Measurements from ENCODE around the gene PNLIP. TPM values are rescaled to one million over a fixed set of nuclear protein-coding genes. Genes with fewer than 3 reads are reported as not detected.

The PNLIP gene
- total RNA-seq, 2 experiments from 2014 or later = not detected

DNA sequence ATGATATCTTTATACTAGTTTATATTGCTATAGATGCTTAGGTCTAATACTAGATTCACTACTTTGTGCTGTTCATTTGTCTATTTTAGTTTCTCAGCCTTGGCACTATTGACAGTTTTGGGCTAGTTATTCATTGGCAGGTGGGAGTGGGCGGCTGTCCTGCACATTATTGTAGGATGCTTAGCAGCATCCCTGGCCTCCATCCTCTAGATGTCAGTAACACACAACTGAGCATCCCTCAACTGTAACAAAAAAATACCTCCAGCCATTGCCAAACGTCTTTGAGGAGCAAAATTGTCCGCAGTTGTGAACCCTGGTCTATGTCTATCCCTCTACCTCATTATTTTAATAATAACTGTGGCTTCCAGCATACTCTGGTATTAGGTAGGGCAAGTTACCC lies 34.4 kb upstream of the PNLIP start:
- Histone ChIP-seq H3K9me2 (ENCODE audit: insufficient read depth, low read length) (no peaks in the 10 kb centered on the region), H3K36me3 (ENCODE audit: insufficient read depth, low read length) (no peaks in the 10 kb centered on the region), H2AFZ (ENCODE audit: low read length) (no peak overlapping the region), H4K20me1 (ENCODE audit: insufficient read depth, low read length) (no peaks in the 10 kb centered on the region), H3K4me1 (ENCODE audit: insufficient read depth, low read length, poor library complexity, severe bottlenecking) (no peaks in the 10 kb centered on the region), H3K4me2 (ENCODE audit: low read length) (no peak overlapping the region), H3K79me2 (ENCODE audit: insufficient read depth, low read depth, low read length) (no peaks in the 10 kb centered on the region), H3K4me3 (ENCODE audit: low read depth, low read length, poor library complexity, severe bottlenecking) (no peak overlapping the region), H3K9me3 (ENCODE audit: low read length) (no peaks in the 10 kb centered on the region), H3K27ac (ENCODE audit: low read depth, low read length, poor library complexity, severe bottlenecking) (no peak overlapping the region)
- no TSS peak for BruUV-seq (replicated peaks)
- no peak for TF ChIP-seq EZH2phosphoT487 (IDR thresholded peaks at IDR 0.05; ENCODE audit: borderline replicate concordance, low read depth, low read length)
- TF ChIP-seq, protein P1, sequence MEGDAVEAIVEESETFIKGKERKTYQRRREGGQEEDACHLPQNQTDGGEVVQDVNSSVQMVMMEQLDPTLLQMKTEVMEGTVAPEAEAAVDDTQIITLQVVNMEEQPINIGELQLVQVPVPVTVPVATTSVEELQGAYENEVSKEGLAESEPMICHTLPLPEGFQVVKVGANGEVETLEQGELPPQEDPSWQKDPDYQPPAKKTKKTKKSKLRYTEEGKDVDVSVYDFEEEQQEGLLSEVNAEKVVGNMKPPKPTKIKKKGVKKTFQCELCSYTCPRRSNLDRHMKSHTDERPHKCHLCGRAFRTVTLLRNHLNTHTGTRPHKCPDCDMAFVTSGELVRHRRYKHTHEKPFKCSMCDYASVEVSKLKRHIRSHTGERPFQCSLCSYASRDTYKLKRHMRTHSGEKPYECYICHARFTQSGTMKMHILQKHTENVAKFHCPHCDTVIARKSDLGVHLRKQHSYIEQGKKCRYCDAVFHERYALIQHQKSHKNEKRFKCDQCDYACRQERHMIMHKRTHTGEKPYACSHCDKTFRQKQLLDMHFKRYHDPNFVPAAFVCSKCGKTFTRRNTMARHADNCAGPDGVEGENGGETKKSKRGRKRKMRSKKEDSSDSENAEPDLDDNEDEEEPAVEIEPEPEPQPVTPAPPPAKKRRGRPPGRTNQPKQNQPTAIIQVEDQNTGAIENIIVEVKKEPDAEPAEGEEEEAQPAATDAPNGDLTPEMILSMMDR (conservative IDR thresholded peaks at IDR 0.05; ENCODE audit: low read length) = no peak
- no peak for DNase-seq (ENCODE audit: low spot score)
- POLR2A ChIA-PET = no interaction called here
- intact Hi-C loops (cut with micrococcal nuclease; ENCODE audit: unreplicated experiment) = no loop called here
- CTCF ChIA-PET (ENCODE audit: unreplicated experiment) = no interaction called here

DNA sequence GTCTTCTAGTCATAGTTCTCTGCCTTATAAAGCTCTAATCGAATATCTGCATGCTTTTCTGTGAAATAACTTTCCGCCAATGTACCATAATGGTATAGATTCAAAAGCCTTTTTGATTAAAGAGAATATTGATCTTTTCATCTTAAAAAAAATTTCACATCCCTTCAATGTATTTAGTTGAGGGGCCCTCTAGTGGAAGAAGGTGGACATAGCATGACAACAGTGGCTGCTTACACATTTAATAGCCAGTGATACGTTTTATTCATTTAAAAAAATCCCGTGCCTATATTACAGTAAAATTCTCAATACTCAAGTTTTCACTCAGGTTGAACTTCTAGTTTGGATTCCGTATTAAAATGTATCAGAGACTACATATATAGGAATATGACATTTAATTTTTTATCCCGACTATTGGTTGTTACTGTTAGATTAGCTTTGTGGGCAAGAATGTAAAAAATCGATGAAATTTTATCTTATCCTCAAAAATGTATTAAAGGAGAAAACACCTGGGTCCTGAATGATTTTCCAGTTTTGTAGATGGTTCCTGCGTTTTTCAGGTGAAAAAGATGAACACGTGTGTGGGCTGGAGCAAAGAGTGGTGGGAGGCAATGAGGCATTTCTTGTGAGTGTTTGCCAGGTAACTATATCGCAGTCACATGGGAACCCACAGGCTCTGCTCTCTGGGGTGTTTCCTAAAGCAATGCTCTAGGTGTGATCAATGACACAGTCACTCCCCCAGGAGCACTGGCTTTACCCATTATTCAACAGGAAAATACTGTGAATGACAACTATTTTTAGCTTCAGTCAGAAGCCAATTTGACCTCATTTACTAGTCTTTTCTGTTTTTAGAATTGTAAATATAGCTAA lies 24.1 kb upstream of the PNLIP start:
- BruUV-seq (replicated peaks) = no TSS peak
- no peak overlapping the region for H3K27ac ChIP-seq (ENCODE audit: low read depth, low read length, poor library complexity, severe bottlenecking)
- no peak overlapping the region for H3K4me2 ChIP-seq (ENCODE audit: low read length)
- no peak for TF ChIP-seq EZH2phosphoT487 (IDR thresholded peaks at IDR 0.05; ENCODE audit: borderline replicate concordance, low read depth, low read length)
- TF ChIP-seq, protein P1 (conservative IDR thresholded peaks at IDR 0.05; ENCODE audit: low read length) = peak; percentile 90
- no peaks in the 10 kb centered on the region for H3K79me2 ChIP-seq (ENCODE audit: insufficient read depth, low read depth, low read length)
- no peak overlapping the region for H2AFZ ChIP-seq (ENCODE audit: low read length)
- intact Hi-C loops (cut with micrococcal nuclease; ENCODE audit: unreplicated experiment) = no loop called here
- ChIA-PET POLR2A (no interaction called here), CTCF (ENCODE audit: unreplicated experiment) (no interaction called here)
- H3K9me3 ChIP-seq (ENCODE audit: low read length) = no peaks in the 10 kb centered on the region
- H4K20me1 ChIP-seq (ENCODE audit: insufficient read depth, low read length) = no peaks in the 10 kb centered on the region
- H3K4me1 ChIP-seq (ENCODE audit: insufficient read depth, low read length, poor library complexity, severe bottlenecking) = no peaks in the 10 kb centered on the region
- no peaks in the 10 kb centered on the region for H3K9me2 ChIP-seq (ENCODE audit: insufficient read depth, low read length)
- no peak overlapping the region for H3K4me3 ChIP-seq (ENCODE audit: low read depth, low read length, poor library complexity, severe bottlenecking)
- peak; percentile 30 for DNase-seq (ENCODE audit: low spot score)
- H3K36me3 ChIP-seq (ENCODE audit: insufficient read depth, low read length) = no peaks in the 10 kb centered on the region

DNA sequence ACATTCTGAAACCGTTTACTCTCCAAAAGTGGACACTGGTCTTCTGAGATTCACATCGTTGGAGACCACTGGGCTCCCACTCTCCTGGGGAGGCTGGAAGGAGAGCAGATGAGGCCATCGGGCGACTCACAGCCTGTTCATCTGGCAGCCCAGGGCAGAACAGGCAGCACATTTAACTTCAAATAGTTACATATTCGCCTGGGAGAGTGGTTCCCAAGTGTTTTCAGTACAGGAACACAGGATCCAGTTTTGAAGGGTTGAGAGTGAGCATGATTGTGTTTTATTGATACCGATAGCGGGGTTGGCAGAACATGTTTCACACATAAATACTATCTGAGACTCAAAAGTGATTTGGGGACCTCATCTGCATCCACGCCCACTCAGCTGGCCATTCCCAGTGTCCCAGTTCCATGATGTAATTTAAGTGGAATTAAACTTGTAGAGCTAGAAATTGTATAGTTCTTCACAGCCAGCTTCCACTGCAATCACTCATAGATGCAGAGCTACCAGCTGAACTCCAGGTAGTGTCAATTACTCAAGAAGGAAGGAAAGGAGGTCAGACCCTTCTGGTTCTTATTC lies 22.8 kb upstream of the PNLIP start:
- Histone ChIP-seq H3K9me3 (ENCODE audit: low read length) (no peaks in the 10 kb centered on the region), H2AFZ (ENCODE audit: low read length) (no peak overlapping the region), H3K4me2 (ENCODE audit: low read length) (no peak overlapping the region), H3K79me2 (ENCODE audit: insufficient read depth, low read depth, low read length) (no peaks in the 10 kb centered on the region), H3K9me2 (ENCODE audit: insufficient read depth, low read length) (no peaks in the 10 kb centered on the region), H4K20me1 (ENCODE audit: insufficient read depth, low read length) (no peaks in the 10 kb centered on the region), H3K36me3 (ENCODE audit: insufficient read depth, low read length) (no peaks in the 10 kb centered on the region), H3K4me1 (ENCODE audit: insufficient read depth, low read length, poor library complexity, severe bottlenecking) (no peaks in the 10 kb centered on the region), H3K27ac (ENCODE audit: low read depth, low read length, poor library complexity, severe bottlenecking) (no peak overlapping the region), H3K4me3 (ENCODE audit: low read depth, low read length, poor library complexity, severe bottlenecking) (no peak overlapping the region)
- no peak for DNase-seq (ENCODE audit: low spot score)
- intact Hi-C loops (cut with micrococcal nuclease; ENCODE audit: unreplicated experiment) = no loop called here
- BruUV-seq (replicated peaks) = no TSS peak
- TF ChIP-seq, protein P1 (conservative IDR thresholded peaks at IDR 0.05; ENCODE audit: low read length) = no peak
- no peak for TF ChIP-seq EZH2phosphoT487 (IDR thresholded peaks at IDR 0.05; ENCODE audit: borderline replicate concordance, low read depth, low read length)
- ChIA-PET CTCF (ENCODE audit: unreplicated experiment) (no interaction called here), POLR2A (interaction anchor here (0.5 kb wide), 1 partner anchor 179 kb away, joined by 3 read pairs; no protein-coding TSS in a partner anchor)
